Progenitor cell of endocrine pancreas (in vitro differentiated cells): ENCODE measurements around the gene ZNF117. TPM values are rescaled to one million over a fixed set of nuclear protein-coding genes. Genes with fewer than 3 reads are reported as not detected.
A peak's percentile ranks its signal among the peaks of the same experiment; 100 is the strongest.

Experiments used
- DNase-seq: peaks from one replicate; pipeline ENCODE4 v3.0.0; 2021; ENCODE audit warnings: low spot score; ENCODE audit not compliant: unreplicated experiment
- H3K27ac Mint-ChIP-seq: 2 replicates; pipeline ENCODE4 v1.8.0; 2021; ENCODE audit warnings: mild to moderate bottlenecking, moderate library complexity, mixed read lengths
- H3K27me3 Mint-ChIP-seq: 2 replicates; pipeline ENCODE4 v1.8.0; 2021; ENCODE audit warnings: mixed read lengths
- H3K36me3 Mint-ChIP-seq: 2 replicates; pipeline ENCODE4 v1.8.0; 2022; ENCODE audit warnings: mixed read lengths; ENCODE audit not compliant: insufficient read depth
- H3K4me1 Mint-ChIP-seq: 2 replicates; pipeline ENCODE4 v1.8.0; 2021; ENCODE audit warnings: low read depth, mixed read lengths
- H3K4me3 Mint-ChIP-seq: 2 replicates; pipeline ENCODE4 v1.8.0; 2021; ENCODE audit warnings: low read depth, mild to moderate bottlenecking, moderate library complexity, mixed read lengths
- H3K9me3 Mint-ChIP-seq: 2 replicates; pipeline ENCODE4 v1.8.0; 2021; ENCODE audit warnings: low read depth, mixed read lengths
- CTCF ChIP-seq: fragments of 200-600 bp; sonication (generic); IDR thresholded peaks from one replicate; pipeline ENCODE4 v1.5.0; 2021; ENCODE audit warnings: antibody characterized with exemption, mild to moderate bottlenecking; ENCODE audit not compliant: unreplicated experiment
- total RNA-seq: library from RNA; stranded (reverse); gene quantifications from 2 replicates; pipeline ENCODE4 v1.2.1, GENCODE V29; 2021

Gene ZNF117
- total RNA-seq, 1 donor from 2014 or later: 63.3 TPM

GRCh38 chr7:64999165-65000004, 8.5 kb upstream of the ZNF117 start:
- Mint-ChIP-seq H3K36me3 (peaks cover 87% of the 10 kb centered on the region), H3K4me3 (no peak overlapping the region), H3K9me3 (peaks cover 63% of the 10 kb centered on the region), H3K27ac (peak overlapping the region; percentile 56), H3K27me3 (no peaks in the 10 kb centered on the region), H3K4me1 (no peaks in the 10 kb centered on the region)
- no peak for TF ChIP-seq CTCF
- DNase-seq: no peak

DNA sequence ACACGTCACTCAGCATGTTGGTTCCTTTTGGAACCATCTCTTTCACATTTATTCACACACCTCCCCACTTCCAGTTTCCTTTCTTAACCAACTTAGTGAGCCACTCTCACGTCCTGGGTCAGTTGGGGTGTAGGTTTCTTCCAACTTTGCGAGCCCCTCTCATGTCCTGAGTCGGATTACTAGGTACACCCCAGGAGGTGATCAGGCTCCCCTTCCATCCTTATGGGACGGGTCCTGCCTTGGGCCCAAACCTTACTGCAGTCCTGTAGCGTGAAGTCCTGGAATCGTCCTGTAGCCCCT, 8.0 kb upstream of the ZNF117 start:
- H3K9me3 Mint-ChIP-seq: peaks cover 68% of the 10 kb centered on the region
- TF ChIP-seq CTCF: no peak
- peaks cover 87% of the 10 kb centered on the region for H3K36me3 Mint-ChIP-seq
- peak overlapping the region; percentile 56 for H3K27ac Mint-ChIP-seq
- no peaks in the 10 kb centered on the region for H3K4me1 Mint-ChIP-seq
- no peak overlapping the region for H3K4me3 Mint-ChIP-seq
- no peaks in the 10 kb centered on the region for H3K27me3 Mint-ChIP-seq
- no peak for DNase-seq

DNA sequence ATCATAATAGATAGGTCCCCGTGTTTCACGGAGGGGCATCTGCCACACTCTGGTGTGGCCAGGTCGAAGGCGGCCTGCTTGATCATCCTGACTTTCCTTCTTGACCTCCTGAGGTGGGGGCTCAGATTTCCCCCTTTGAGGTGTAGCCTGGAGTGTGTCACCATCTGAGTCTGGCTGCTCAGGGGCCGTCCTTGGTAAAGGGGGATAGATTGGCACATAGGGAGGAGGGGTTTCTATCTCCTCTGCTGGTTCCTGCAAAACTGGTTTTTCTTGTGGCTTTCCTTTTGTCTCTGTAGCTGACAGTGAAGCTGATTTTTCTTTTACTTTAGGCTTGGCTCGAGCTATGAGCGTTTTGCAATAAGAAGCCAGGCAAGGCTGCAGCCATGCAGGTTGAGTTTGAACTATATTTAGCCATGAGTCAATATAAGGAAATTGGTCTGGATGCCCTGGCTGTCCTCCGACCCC, 7.1 kb upstream of the ZNF117 start:
- Mint-ChIP-seq H3K4me3 (no peak overlapping the region), H3K27me3 (no peaks in the 10 kb centered on the region), H3K36me3 (peaks cover 87% of the 10 kb centered on the region), H3K9me3 (peaks cover 69% of the 10 kb centered on the region), H3K4me1 (no peaks in the 10 kb centered on the region), H3K27ac (no peak overlapping the region)
- no peak for TF ChIP-seq CTCF
- no peak for DNase-seq

DNA sequence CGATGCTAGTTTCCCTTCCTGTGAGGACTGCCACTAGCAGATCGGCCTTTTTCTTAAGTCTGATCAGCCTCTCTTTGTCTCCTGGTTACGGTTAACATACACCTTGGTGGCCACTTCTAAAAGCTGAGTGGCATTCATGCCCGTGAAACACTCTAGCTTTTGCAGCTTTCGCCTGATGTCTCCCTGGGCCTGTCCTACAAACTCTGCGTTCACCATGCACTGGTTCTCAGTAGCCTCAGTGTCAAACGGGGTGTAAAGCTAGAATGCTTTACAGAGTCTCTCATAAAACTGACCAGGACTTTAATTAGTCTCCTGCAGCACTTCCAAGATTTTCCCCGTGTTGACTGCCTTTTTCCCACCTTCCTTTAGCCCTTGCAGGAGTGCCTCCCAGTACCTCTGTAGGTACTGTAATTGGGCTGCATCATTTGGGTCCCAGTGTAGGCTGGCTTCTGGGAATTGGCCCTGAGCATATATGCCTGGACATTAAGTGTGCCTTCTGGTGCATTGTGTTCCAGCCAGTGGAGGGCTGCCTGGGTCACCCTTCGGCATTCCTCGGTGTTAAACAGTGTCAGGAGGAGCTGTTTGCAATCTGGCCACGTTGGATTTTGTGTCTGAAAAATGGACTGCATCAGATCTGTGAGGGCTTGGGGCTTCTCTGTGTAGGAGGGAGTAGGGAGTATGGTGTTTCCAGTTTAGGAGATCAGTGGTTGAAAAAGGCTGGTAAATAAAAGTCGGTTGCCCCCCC, 6.5 kb upstream of the ZNF117 start:
- H3K4me3 Mint-ChIP-seq: no peak overlapping the region
- no peak for DNase-seq
- H3K36me3 Mint-ChIP-seq: peaks cover 87% of the 10 kb centered on the region
- H3K27ac Mint-ChIP-seq: no peak overlapping the region
- peaks cover 69% of the 10 kb centered on the region for H3K9me3 Mint-ChIP-seq
- H3K4me1 Mint-ChIP-seq: no peaks in the 10 kb centered on the region
- no peak for TF ChIP-seq CTCF
- no peaks in the 10 kb centered on the region for H3K27me3 Mint-ChIP-seq

GRCh38 chr7:64996305-64996704, 5.5 kb upstream of the ZNF117 start:
- Mint-ChIP-seq H3K27ac (no peak overlapping the region), H3K4me3 (no peak overlapping the region), H3K36me3 (peaks cover 90% of the 10 kb centered on the region), H3K9me3 (peaks cover 71% of the 10 kb centered on the region), H3K27me3 (no peaks in the 10 kb centered on the region), H3K4me1 (no peaks in the 10 kb centered on the region)
- no peak for DNase-seq
- no peak for TF ChIP-seq CTCF
